H1 (cell line): ENCODE results near the gene KNOP1. TPM values are rescaled to one million over a fixed set of nuclear protein-coding genes. Genes with fewer than 3 reads are reported as not detected.

Source experiments
- CTCF ChIA-PET: fragments of 300-600 bp; sonication (Branson Sonifier 250); formaldehyde crosslinking; loops from one replicate; lab custom pipeline; 2021; ENCODE audit not compliant: partially characterized antibody; lab: Charles Lee
- POLR2A ChIA-PET: fragments of 300-600 bp; sonication (Branson Sonifier 250); formaldehyde crosslinking; loops from one replicate; lab custom pipeline; 2021; ENCODE audit warnings: inconsistent platforms; ENCODE audit not compliant: partially characterized antibody; lab: Charles Lee
- DNase-seq, 2 experiments: peaks; one replicate each; pipeline versions ENCODE4 v3.0.0 to v3.0.0-alpha.2; 2010 to 2022; ENCODE audit warnings: low spot score in 2 of 2, low read depth in 1 of 2, mixed read lengths in 1 of 2
- FAIRE-seq: peaks from 2 replicates; lab custom pipeline; 2011; peaks lifted over from hg19 to GRCh38; lab: Jason Lieb, UNC
- H2AFZ ChIP-seq: 2 replicates; pipeline ENCODE4 v1.8.1; 2012; ENCODE audit warnings: low read length, inconsistent platforms
- H2AK5ac ChIP-seq: 2 replicates; pipeline ENCODE4 v1.6.1; 2013; ENCODE audit warnings: low read depth, low read length
- H2BK120ac ChIP-seq: replicated peaks from 2 replicates; pipeline ENCODE3; 2013; ENCODE audit warnings: low read depth, low read length, inconsistent platforms
- H2BK12ac ChIP-seq: 2 replicates; pipeline ENCODE4 v1.6.1; 2013; ENCODE audit warnings: low read depth, low read length
- H2BK15ac ChIP-seq: 2 replicates; pipeline ENCODE4 v1.6.1; 2013; ENCODE audit warnings: low read length
- H2BK20ac ChIP-seq: 2 replicates; pipeline ENCODE4 v1.6.1; 2013; ENCODE audit warnings: low read length
- H2BK5ac ChIP-seq: 2 replicates; pipeline ENCODE4 v1.6.1; 2013; ENCODE audit warnings: low read depth, low read length
- H3K14ac ChIP-seq: 2 replicates; pipeline ENCODE4 v1.6.1; 2013; ENCODE audit warnings: inconsistent platforms; ENCODE audit not compliant: insufficient read length
- H3K18ac ChIP-seq: 2 replicates; pipeline ENCODE4 v1.6.1; 2013; ENCODE audit warnings: low read length; ENCODE audit errors: extremely low read depth
- H3K23ac ChIP-seq: 2 replicates; pipeline ENCODE4 v1.6.1; 2013; ENCODE audit warnings: inconsistent platforms; ENCODE audit not compliant: insufficient read length
- H3K23me2 ChIP-seq: 2 replicates; pipeline ENCODE4 v1.6.1; 2013; ENCODE audit warnings: low read depth, low read length
- H3K27ac ChIP-seq: 2 replicates; pipeline ENCODE4 v1.6.1; 2011; ENCODE audit warnings: low read depth, low read length, inconsistent platforms
- H3K27me3 ChIP-seq, 4 experiments: replicated peaks in 1 of 4; 1 replicate in 1 of 4; 2 replicates in 3 of 4; pipeline versions ENCODE4 v1.6.1 to v1.8.1; 2011 to 2013; ENCODE audit warnings: low read length in 3 of 4, mild to moderate bottlenecking in 3 of 4, inconsistent platforms in 2 of 4, mixed read lengths in 2 of 4, moderate library complexity in 1 of 4; ENCODE audit not compliant: control insufficient read depth in 3 of 4, insufficient read depth in 3 of 4; ENCODE audit errors: extremely low read depth in 1 of 4
- H3K36me3 ChIP-seq, 4 experiments: 2 replicates each; pipeline versions ENCODE4 v1.6.1 to v1.8.1; 2011 to 2013; ENCODE audit warnings: mild to moderate bottlenecking in 4 of 4, low read length in 3 of 4, moderate library complexity in 2 of 4, control low read depth in 1 of 4, inconsistent platforms in 1 of 4; ENCODE audit not compliant: insufficient read depth in 4 of 4, control insufficient read depth in 2 of 4
- H3K4ac ChIP-seq: replicated peaks from 2 replicates; pipeline ENCODE3; 2013; ENCODE audit warnings: low read length, low read depth, mixed read lengths, inconsistent platforms; ENCODE audit not compliant: insufficient read length
- H3K4me1 ChIP-seq, 4 experiments: replicated peaks in 1 of 4; 1 replicate in 1 of 4; 2 replicates in 3 of 4; pipeline versions ENCODE4 v1.6.1 to v1.8.1; 2011 to 2013; ENCODE audit warnings: low read length in 3 of 4, inconsistent platforms in 2 of 4, mixed read lengths in 1 of 4; ENCODE audit not compliant: insufficient read depth in 4 of 4, control insufficient read depth in 3 of 4
- H3K4me2 ChIP-seq, 2 experiments: 2 replicates each; pipeline versions ENCODE4 v1.6.1 to v1.8.1; 2011 to 2013; ENCODE audit warnings: low read depth in 2 of 2, low read length in 2 of 2, control low read depth in 1 of 2, inconsistent platforms in 1 of 2, mild to moderate bottlenecking in 1 of 2; ENCODE audit not compliant: insufficient read depth in 1 of 2
- H3K4me3 ChIP-seq, 4 experiments: fragments of 200-600, 300-600 bp in 1 of 4; sonication (generic), shearing (Covaris generic), sonication (Bioruptor Twin) in 1 of 4; 2 replicates each; pipeline versions ENCODE4 v1.5.1 to v1.8.1; 2011 to 2016; ENCODE audit warnings: low read length in 4 of 4, low read depth in 3 of 4, control low read depth in 2 of 4, inconsistent platforms in 2 of 4, mild to moderate bottlenecking in 2 of 4, mixed read lengths in 1 of 4, moderate library complexity in 1 of 4; ENCODE audit not compliant: insufficient read depth in 2 of 4; ENCODE audit errors: extremely low read depth in 1 of 4
- H3K56ac ChIP-seq: replicated peaks from 2 replicates; pipeline ENCODE3; 2013; ENCODE audit warnings: low read depth, mild to moderate bottlenecking, mixed read lengths, low read length, inconsistent platforms; ENCODE audit not compliant: insufficient read length
- H3K79me1 ChIP-seq: 2 replicates; pipeline ENCODE4 v1.6.1; 2013; ENCODE audit warnings: low read depth, low read length, control low read depth
- H3K79me2 ChIP-seq, 2 experiments: 2 replicates each; pipeline versions ENCODE4 v1.6.1 to v1.8.1; 2012 to 2013; ENCODE audit warnings: low read length in 2 of 2, mild to moderate bottlenecking in 2 of 2, inconsistent platforms in 1 of 2; ENCODE audit not compliant: insufficient read depth in 2 of 2, control insufficient read depth in 1 of 2
- H3K9ac ChIP-seq, 4 experiments: replicated peaks in 1 of 4; 1 replicate in 1 of 4; 2 replicates in 3 of 4; pipeline versions ENCODE4 v1.6.1 to v1.8.1; 2011 to 2013; ENCODE audit warnings: low read depth in 3 of 4, low read length in 3 of 4, control low read depth in 2 of 4, mild to moderate bottlenecking in 2 of 4, moderate library complexity in 2 of 4, inconsistent platforms in 1 of 4; ENCODE audit errors: extremely low read depth in 1 of 4
- H3K9me3 ChIP-seq, 2 experiments: 2 replicates each; pipeline versions ENCODE4 v1.6.1 to v1.8.1; 2012 to 2013; ENCODE audit warnings: mild to moderate bottlenecking in 2 of 2, moderate library complexity in 2 of 2, control low read depth in 1 of 2, inconsistent platforms in 1 of 2, low read depth in 1 of 2, low read length in 1 of 2, mixed read lengths in 1 of 2; ENCODE audit not compliant: insufficient read depth in 2 of 2
- H4K20me1 ChIP-seq, 2 experiments: replicated peaks in 1 of 2; 2 replicates each; pipeline versions ENCODE3 to v1.8.1; 2011 to 2013; ENCODE audit warnings: inconsistent platforms in 2 of 2, low read length in 2 of 2, mild to moderate bottlenecking in 1 of 2; ENCODE audit not compliant: insufficient read depth in 2 of 2, control insufficient read depth in 1 of 2
- H4K5ac ChIP-seq: 2 replicates; pipeline ENCODE4 v1.6.1; 2013; ENCODE audit warnings: low read length, low read depth, mixed read lengths, inconsistent platforms; ENCODE audit not compliant: insufficient read length
- H4K8ac ChIP-seq: 2 replicates; pipeline ENCODE4 v1.8.0; 2013; ENCODE audit warnings: mild to moderate bottlenecking, moderate library complexity, low read length, inconsistent platforms; ENCODE audit not compliant: insufficient read depth; ENCODE audit errors: extremely low read depth
- H4K91ac ChIP-seq: replicated peaks from 2 replicates; pipeline ENCODE3; 2013; ENCODE audit warnings: low read length, mixed read lengths, inconsistent platforms; ENCODE audit not compliant: insufficient read length
- KDM5A ChIP-seq: fragments of 200-600 bp; IDR thresholded peaks from 2 replicates; pipeline ENCODE4 v1.7.1; 2012; ENCODE audit warnings: mild to moderate bottlenecking, low read length, inconsistent platforms, mixed read lengths
- MAX ChIP-seq: IDR thresholded peaks from 2 replicates; pipeline ENCODE4 v1.6.1; 2012; ENCODE audit warnings: inconsistent platforms
- SIN3A ChIP-seq, 2 experiments: IDR thresholded peaks in 1 of 2; conservative IDR thresholded peaks in 1 of 2; 2 replicates each; pipeline ENCODE4 v1.6.1; 2011 to 2012; ENCODE audit warnings: low read length in 2 of 2, improper control_type of control experiment in 1 of 2, low read depth in 1 of 2, mild to moderate bottlenecking in 1 of 2
- WGBS, 2 experiments: shearing (Covaris generic) in 1 of 2; methylation state at CpG; one replicate each; pipeline versions ENCODE4 v1.1.6 to v1.1.7; 2013 to 2015; ENCODE audit warnings: low lambda C conversion rate in 2 of 2, mixed read lengths in 2 of 2, inconsistent platforms in 1 of 2, low coverage in 1 of 2, missing lambda C conversion rate in 1 of 2; ENCODE audit not compliant: insufficient replicate concordance in 2 of 2, insufficient coverage in 1 of 2, insufficient read length in 1 of 2; ENCODE audit errors: extremely low coverage in 1 of 2, missing lambda C conversion rate in 1 of 2; 5-methylcytosine and 5-hydroxymethylcytosine counted together
- polyA plus RNA-seq, 7 experiments: library from polyadenylated mRNA; depleted of rRNA in 3 of 7; stranded (reverse) in 5 of 7; unstranded in 2 of 7; fragments of >200 nt in 5 of 7; fragments of 200-250 nt in 2 of 7; gene quantifications; 1 replicate in 5 of 7; 2 replicates in 1 of 7; 4 replicates in 1 of 7; pipeline versions ENCODE4 v1.2.1 to v1.2.3, GENCODE V29; 2011 to 2013; ENCODE audit warnings: missing spikeins in 2 of 7, mixed read lengths in 2 of 7
- total RNA-seq: library from RNA; stranded (reverse); fragmentation: NEBNext Ultra II Directional; extraction: Animal tissue kit (Norgen Biotek cat#: 25700); gene quantifications from 2 replicates; pipeline ENCODE4 v1.2.1, GENCODE V29; 2021

KNOP1 gene
- total and polyA plus RNA-seq, 2 of the 8 experiments (the other 6 are each of a cell fraction or from before 2014, with no cell fraction given), result 21.6 to 87.9 TPM

DNA sequence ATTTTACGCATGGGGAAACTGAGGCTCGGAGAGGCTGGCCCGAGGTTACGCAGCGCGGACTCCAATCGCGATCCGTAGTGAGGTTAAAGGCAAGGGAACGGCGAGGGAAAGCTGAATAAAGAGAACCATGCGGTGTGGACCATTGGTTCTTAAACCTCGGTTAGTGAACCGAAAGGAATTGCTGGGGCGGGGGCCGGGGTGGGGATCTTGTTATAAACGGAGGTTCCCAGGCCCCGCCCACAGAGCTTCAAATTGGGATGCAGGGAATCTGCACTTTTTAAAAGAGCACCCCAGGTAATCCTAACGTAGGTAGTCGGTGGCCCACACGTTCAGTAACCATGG is 568 bp upstream of the KNOP1 start:
- H3K27ac ChIP-seq, result peak overlapping the region; percentile 41; the same call in 1 of the 2 replicates
- H3K4me2 ChIP-seq, result peak overlapping the region; percentile 87 to 88
- FAIRE-seq (no peak), DNase-seq (no peak)
- peaks cover 0 to 13% (median 9%) of the 10 kb centered on the region in 4 experiments; a peak in 5 of 7 replicates for H3K4me1 ChIP-seq
- H2BK12ac ChIP-seq, result no peak overlapping the region
- H2AK5ac ChIP-seq, result no peak overlapping the region
- CTCF ChIA-PET, result interaction anchor here (0.8 to 1.8 kb wide), 2 partner anchors 41 to 164 kb away, joined by 3 to 6 read pairs; no protein-coding TSS in a partner anchor
- H3K79me2 ChIP-seq, result peaks cover 36 to 62% of the 10 kb centered on the region in 2 experiments
- H2AFZ ChIP-seq, result peak overlapping the region; percentile 77
- H2BK120ac ChIP-seq, result peak overlapping the region; percentile 79
- peaks cover 10 to 19% (median 13%) of the 10 kb centered on the region in 4 experiments; a peak in 7 of 8 replicates for H3K36me3 ChIP-seq
- H4K5ac ChIP-seq, result peak overlapping the region; percentile 92
- no peak overlapping the region for H3K4ac ChIP-seq
- H3K9me3 ChIP-seq, result no peaks in the 10 kb centered on the region
- WGBS, 2 experiments, result 2% methylated on average over 21 of the region's 21 CpGs; no CpG with 5 or more reads in 1 of the 2 experiments
- H4K91ac ChIP-seq, result peak overlapping the region; percentile 59
- H3K27me3 ChIP-seq, result no peaks in the 10 kb centered on the region
- POLR2A ChIA-PET, result interaction anchor here (0.5 to 4.2 kb wide), 23 partner anchors 10 to 329 kb away, joined by 3 to 23 read pairs (median 6); partner anchors contain the start of genes GDE1, GPRC5B and VPS35L
- no peak overlapping the region for H2BK20ac ChIP-seq
- H4K20me1 ChIP-seq, result peaks cover 10 to 12% of the 10 kb centered on the region in 2 experiments
- TF ChIP-seq MAX (peak; percentile 42; the same call in 1 of the 2 replicates), KDM5A (no peak), SIN3A (conservative IDR thresholded peaks at IDR 0.05 in 1 of 2, IDR thresholded peaks at IDR 0.05 in 1 of 2; ENCODE audit: low read depth in 1 of 2, low read length in 2 of 2) (no peak)
- peaks cover 2% of the 10 kb centered on the region; the same call in 1 of the 2 replicates for H3K79me1 ChIP-seq
- H3K18ac ChIP-seq, result peak overlapping the region; percentile 56; the same call in 1 of the 2 replicates
- H3K4me3 ChIP-seq, result peak overlapping the region; percentile 96 to 99 (median 97)
- no peak overlapping the region for H3K23ac ChIP-seq
- peak overlapping the region; percentile 58 for H4K8ac ChIP-seq
- H3K23me2 ChIP-seq, result peaks cover 5% of the 10 kb centered on the region
- peak overlapping the region; percentile 25 for H2BK15ac ChIP-seq
- peak overlapping the region in 3 of 4 experiments; percentile 35 to 56 (median 52); a peak in 4 of 7 replicates for H3K9ac ChIP-seq
- peak overlapping the region; percentile 50 for H2BK5ac ChIP-seq
- no peak overlapping the region for H3K56ac ChIP-seq
- H3K14ac ChIP-seq, result no peak overlapping the region
